Uterus (tissue), 4 donors: ENCODE results near the gene SLC7A14. TPM values are rescaled to one million over a fixed set of nuclear protein-coding genes. Genes with fewer than 3 reads are reported as not detected.

Experiments
- DNase-seq, 2 donors: peaks; one replicate each; pipeline ENCODE4 v3.0.0-alpha.2; 2019 to 2020
- H3K27ac ChIP-seq, 2 donors: fragments of 200-600 bp; sonication (generic); 1 replicate in 1 of 2; 2 replicates in 1 of 2; pipeline ENCODE4 v1.5.1; 2016 to 2018
- H3K27me3 ChIP-seq, 2 donors: fragments of 200-600 bp; sonication (generic); one replicate each; pipeline ENCODE4 v1.5.1; 2018 to 2019; ENCODE audit warnings: control low read depth in 1 of 2
- H3K36me3 ChIP-seq, 2 donors: fragments of 200-600 bp; sonication (generic); one replicate each; pipeline ENCODE4 v1.5.1; 2019; ENCODE audit warnings: control low read depth in 1 of 2
- H3K4me1 ChIP-seq, 2 donors: fragments of 200-600 bp; sonication (generic); one replicate each; pipeline ENCODE4 v1.5.1; 2018 to 2019; ENCODE audit warnings: control low read depth in 1 of 2
- H3K4me3 ChIP-seq, 2 donors: fragments of 200-600 bp; sonication (generic); 1 replicate in 1 of 2; 2 replicates in 1 of 2; pipeline ENCODE4 v1.5.1; 2018 to 2019; ENCODE audit warnings: mild to moderate bottlenecking in 1 of 2
- H3K9me3 ChIP-seq, 2 donors: fragments of 200-600 bp; sonication (generic); one replicate each; pipeline ENCODE4 v1.5.1; 2019; ENCODE audit warnings: control low read depth in 1 of 2
- POLR2A ChIP-seq, 2 donors: fragments of 450-650 bp; IDR thresholded peaks; one replicate each; pipeline ENCODE4 v1.6.1; 2016; ENCODE audit warnings: antibody characterized with exemption in 2 of 2, mild to moderate bottlenecking in 1 of 2, moderate library complexity in 1 of 2
- intact Hi-C: fragments of 100-400 bp; cut with DNase I; formaldehyde crosslinking; loops from one replicate; pipeline ENCODE4 v1.15.1; 2023; ENCODE audit warnings: low total_unique reads
- total RNA-seq, 4 donors: library from RNA; depleted of rRNA in 3 of 4; stranded (reverse); fragments of >200 nt in 3 of 4; gene quantifications; one replicate each; pipeline versions ENCODE4 v1.1.0 to v1.2.4, GENCODE V29; 2014 to 2023
- TF ChIP-seq, protein P1 (sequence below), 4 experiments: fragments of 200-600 bp in 2 of 4; fragments of 450-650 bp in 2 of 4; sonication (generic) in 2 of 4; IDR thresholded peaks; one replicate each; pipeline ENCODE4 v1.5.1; 2016 to 2019; ENCODE audit warnings: antibody characterized with exemption in 4 of 4, mild to moderate bottlenecking in 2 of 4, moderate library complexity in 1 of 4
- donor health status: DM: yes; HTN: yes; CAD: no.

SLC7A14 gene
- total RNA-seq, 4 donors from 2014 or later = 0.55 TPM; not detected in 3

GRCh38 chr3:170431054-170431453 lies 154.8 kb downstream of the SLC7A14 start:
- no peaks in the 10 kb centered on the region for H3K4me1 ChIP-seq
- TF ChIP-seq, protein P1, sequence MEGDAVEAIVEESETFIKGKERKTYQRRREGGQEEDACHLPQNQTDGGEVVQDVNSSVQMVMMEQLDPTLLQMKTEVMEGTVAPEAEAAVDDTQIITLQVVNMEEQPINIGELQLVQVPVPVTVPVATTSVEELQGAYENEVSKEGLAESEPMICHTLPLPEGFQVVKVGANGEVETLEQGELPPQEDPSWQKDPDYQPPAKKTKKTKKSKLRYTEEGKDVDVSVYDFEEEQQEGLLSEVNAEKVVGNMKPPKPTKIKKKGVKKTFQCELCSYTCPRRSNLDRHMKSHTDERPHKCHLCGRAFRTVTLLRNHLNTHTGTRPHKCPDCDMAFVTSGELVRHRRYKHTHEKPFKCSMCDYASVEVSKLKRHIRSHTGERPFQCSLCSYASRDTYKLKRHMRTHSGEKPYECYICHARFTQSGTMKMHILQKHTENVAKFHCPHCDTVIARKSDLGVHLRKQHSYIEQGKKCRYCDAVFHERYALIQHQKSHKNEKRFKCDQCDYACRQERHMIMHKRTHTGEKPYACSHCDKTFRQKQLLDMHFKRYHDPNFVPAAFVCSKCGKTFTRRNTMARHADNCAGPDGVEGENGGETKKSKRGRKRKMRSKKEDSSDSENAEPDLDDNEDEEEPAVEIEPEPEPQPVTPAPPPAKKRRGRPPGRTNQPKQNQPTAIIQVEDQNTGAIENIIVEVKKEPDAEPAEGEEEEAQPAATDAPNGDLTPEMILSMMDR (IDR thresholded peaks at IDR 0.05) = no peak
- TF ChIP-seq POLR2A (IDR thresholded peaks at IDR 0.05) = no peak
- intact Hi-C loops = no loop called here
- H3K9me3 ChIP-seq = no peaks in the 10 kb centered on the region
- no peak overlapping the region for H3K27ac ChIP-seq
- no peaks in the 10 kb centered on the region for H3K27me3 ChIP-seq
- H3K4me3 ChIP-seq = no peak overlapping the region
- DNase-seq = no peak
- H3K36me3 ChIP-seq = no peaks in the 10 kb centered on the region

DNA sequence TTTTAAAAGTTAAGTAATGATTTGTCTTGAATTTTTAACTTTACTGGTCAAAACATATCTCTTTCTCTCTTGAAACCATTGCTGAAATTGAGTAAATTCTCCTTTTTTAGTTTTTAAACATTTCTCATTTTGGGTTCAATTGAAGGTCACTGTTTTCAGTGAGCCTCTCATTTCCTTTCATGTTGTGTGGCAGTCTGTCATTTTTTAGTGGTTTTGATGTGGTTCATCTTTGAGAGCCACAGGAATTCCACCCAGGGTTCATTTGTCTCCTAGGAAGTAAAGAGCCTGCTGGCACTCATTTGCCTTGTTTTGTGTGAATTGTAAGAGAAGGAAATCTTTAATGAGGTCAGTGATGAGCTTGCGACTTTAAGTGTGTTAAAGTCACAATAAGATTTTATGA lies 156.8 kb downstream of the SLC7A14 start:
- intact Hi-C loops = no loop called here
- no peak overlapping the region for H3K4me3 ChIP-seq
- TF ChIP-seq POLR2A (IDR thresholded peaks at IDR 0.05) = no peak
- TF ChIP-seq, protein P1 (IDR thresholded peaks at IDR 0.05) = no peak
- no peaks in the 10 kb centered on the region for H3K4me1 ChIP-seq
- H3K9me3 ChIP-seq = no peaks in the 10 kb centered on the region
- no peak for DNase-seq
- H3K27me3 ChIP-seq = no peaks in the 10 kb centered on the region
- H3K36me3 ChIP-seq = no peaks in the 10 kb centered on the region
- H3K27ac ChIP-seq = no peak overlapping the region

DNA sequence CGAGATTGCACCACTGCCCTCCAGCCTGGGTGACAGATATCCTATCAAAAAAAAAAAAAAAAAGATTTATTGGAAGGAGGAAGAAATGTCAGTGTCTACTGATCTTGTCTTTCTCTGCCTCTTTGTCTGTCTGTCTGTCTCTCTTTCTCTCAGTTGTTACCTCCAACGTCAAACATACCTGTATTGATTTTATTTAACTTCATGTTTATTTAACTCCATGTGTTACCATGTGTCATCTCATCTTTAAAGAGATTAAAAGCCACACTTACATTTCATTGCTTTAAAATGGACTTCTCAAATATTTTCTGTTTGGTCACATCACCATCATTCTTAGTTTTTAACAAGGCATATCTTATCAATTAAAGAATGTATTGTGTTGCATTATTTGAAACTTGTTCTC lies 157.8 kb downstream of the SLC7A14 start:
- TF ChIP-seq, protein P1 (IDR thresholded peaks at IDR 0.05) = no peak
- no peak for TF ChIP-seq POLR2A (IDR thresholded peaks at IDR 0.05)
- Histone ChIP-seq H3K27me3 (no peaks in the 10 kb centered on the region), H3K36me3 (no peaks in the 10 kb centered on the region), H3K4me3 (no peak overlapping the region), H3K9me3 (no peaks in the 10 kb centered on the region), H3K4me1 (no peaks in the 10 kb centered on the region), H3K27ac (no peak overlapping the region)
- DNase-seq = no peak
- intact Hi-C loops = no loop called here

GRCh38 chr3:170426240-170426797 lies 159.6 kb downstream of the SLC7A14 start:
- H3K27me3 ChIP-seq = no peaks in the 10 kb centered on the region
- no peaks in the 10 kb centered on the region for H3K4me1 ChIP-seq
- TF ChIP-seq, protein P1 (IDR thresholded peaks at IDR 0.05) = no peak
- TF ChIP-seq POLR2A (IDR thresholded peaks at IDR 0.05) = no peak
- H3K27ac ChIP-seq = no peak overlapping the region
- intact Hi-C loops = no loop called here
- DNase-seq = no peak
- no peak overlapping the region for H3K4me3 ChIP-seq
- H3K36me3 ChIP-seq = no peaks in the 10 kb centered on the region
- H3K9me3 ChIP-seq = no peaks in the 10 kb centered on the region

DNA sequence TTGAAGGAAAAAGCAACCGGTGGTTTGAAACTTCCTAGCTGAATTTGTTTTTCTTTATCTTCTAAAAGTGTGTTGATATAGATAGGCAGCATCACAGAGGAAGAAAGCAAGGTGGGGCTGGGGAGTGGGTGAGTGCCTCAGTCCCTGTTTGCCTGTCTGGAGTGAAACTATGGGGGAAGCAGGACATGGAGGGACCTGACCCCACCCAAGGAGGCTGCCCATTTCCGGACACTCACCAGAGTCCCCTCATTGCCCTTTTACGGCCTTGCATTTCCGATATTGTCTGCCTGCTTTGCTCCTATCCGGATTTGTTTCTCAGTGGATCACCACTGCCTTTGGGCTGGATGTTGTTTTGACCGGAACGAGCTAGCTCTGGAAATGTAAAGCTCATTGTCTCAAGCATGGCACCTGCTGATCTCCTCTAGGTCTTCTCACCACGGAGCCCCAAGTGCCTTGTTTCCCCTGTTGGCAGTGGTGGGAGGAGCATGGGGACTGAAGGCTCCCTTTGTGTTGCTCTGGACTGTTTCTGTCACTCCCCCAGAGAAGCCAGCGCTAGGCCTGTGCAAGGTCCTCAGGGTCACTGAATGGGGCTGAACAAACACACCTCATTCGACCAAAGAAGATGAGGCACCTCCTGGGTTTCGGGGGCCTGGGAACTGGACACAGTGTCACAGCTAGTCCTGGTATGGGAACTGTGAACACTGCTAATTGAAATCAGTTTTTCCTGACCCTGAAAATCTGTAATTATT lies 160.2 kb downstream of the SLC7A14 start:
- DNase-seq = no peak
- H3K36me3 ChIP-seq = no peaks in the 10 kb centered on the region
- intact Hi-C loops = no loop called here
- no peaks in the 10 kb centered on the region for H3K27me3 ChIP-seq
- H3K27ac ChIP-seq = no peak overlapping the region
- H3K4me1 ChIP-seq = no peaks in the 10 kb centered on the region
- no peak overlapping the region for H3K4me3 ChIP-seq
- no peaks in the 10 kb centered on the region for H3K9me3 ChIP-seq
- TF ChIP-seq POLR2A (IDR thresholded peaks at IDR 0.05) = no peak
- TF ChIP-seq, protein P1 (IDR thresholded peaks at IDR 0.05) = no peak
